B cell (primary cell): ENCODE results near the gene MYRIP.

Source experiments
- CTCF ChIP-seq: fragments of 200-600 bp; IDR thresholded peaks from one replicate; pipeline ENCODE4 v1.8.0; 2022; ENCODE audit warnings: antibody characterized with exemption, mild to moderate bottlenecking
- EZH2 ChIP-seq: IDR thresholded peaks from 2 replicates; pipeline ENCODE4 v1.6.1; 2012; ENCODE audit warnings: borderline replicate concordance, low read depth, mild to moderate bottlenecking, moderate library complexity, low read length; ENCODE audit not compliant: insufficient read depth, poor library complexity, severe bottlenecking

GRCh38 chr3:39809181-39809994 is at the start of gene MYRIP:
- TF ChIP-seq EZH2 (no peak), CTCF (no peak)
